AG08395 (cell line): ENCODE results near the gene CLIC2.
A peak's percentile ranks its signal among the peaks of the same experiment; 100 is the strongest.
"Not testable (repeated sequence)": the region's sequence is repeated elsewhere in the genome, so short reads cannot be mapped to it uniquely, and the experiment has no call there.

Experiments used
- DNase-seq: peaks from one replicate; pipeline ENCODE4 v3.0.0; 2012; ENCODE audit warnings: mixed read lengths, low spot score

Gene CLIC2

DNA sequence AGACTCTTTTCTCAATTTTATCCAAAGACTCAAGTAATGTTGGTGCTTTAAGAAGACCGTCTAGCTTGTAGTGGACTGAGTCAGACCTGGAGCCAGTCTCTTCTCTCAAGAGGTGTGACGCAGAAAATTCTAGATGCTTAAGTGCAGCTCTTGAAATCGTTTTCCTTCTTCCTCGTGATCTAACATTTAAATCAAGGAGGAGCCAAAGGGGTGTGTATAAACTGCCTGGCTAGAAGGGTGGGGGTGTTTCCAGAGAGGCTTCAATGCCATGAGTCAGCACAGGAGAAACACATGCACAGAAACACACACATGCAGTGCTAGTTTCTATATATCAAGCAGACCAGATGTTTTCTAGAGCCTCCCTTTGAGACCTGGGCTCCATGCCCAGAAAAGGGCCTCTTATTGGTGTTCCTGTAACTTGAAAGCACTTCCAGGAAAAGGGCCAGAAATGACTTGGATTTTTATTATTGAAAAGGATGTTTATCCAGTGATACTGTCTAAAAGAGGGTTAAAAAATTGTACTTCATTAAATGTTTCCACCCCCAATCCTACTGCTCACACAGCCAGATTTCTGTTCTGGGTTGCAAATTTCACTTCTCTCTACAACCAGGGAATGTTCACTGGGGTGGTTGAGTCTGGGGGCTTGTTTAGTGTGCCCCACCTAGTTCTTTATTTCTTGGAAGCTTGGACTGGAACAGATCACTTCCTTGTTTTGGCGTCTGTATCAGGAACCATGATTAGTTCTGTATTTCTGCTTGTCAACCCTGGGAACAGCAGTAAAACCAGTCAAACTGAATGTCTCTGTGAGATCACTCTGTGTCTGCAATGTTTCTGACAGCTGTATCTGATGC, at the start of gene CLIC2:
Gene CLIC2, minus strand, starts transcription at position 129 of the 851 bp plus-strand sequence. CDS start 187 bp downstream, outside the sequence.
- DNase-seq, result peak; percentile 34

DNA sequence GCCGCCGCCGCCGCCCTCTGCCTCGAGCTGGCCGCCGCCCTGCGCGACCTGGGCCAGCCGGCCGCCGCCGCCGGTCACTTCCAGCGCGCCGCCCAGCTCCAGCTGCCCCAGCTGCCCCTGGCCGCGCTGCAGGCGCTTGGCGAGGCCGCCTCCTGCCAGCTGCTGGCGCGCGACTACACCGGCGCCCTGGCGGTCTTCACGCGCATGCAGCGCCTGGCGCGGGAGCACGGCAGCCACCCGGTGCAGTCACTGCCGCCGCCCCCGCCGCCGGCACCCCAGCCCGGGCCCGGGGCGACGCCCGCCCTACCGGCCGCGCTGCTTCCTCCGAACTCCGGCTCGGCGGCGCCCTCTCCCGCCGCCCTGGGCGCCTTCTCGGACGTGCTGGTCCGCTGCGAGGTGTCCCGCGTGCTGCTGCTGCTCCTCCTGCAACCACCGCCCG, 48.1 kb upstream of the CLIC2 start:
- DNase-seq, result not testable (repeated sequence)

DNA sequence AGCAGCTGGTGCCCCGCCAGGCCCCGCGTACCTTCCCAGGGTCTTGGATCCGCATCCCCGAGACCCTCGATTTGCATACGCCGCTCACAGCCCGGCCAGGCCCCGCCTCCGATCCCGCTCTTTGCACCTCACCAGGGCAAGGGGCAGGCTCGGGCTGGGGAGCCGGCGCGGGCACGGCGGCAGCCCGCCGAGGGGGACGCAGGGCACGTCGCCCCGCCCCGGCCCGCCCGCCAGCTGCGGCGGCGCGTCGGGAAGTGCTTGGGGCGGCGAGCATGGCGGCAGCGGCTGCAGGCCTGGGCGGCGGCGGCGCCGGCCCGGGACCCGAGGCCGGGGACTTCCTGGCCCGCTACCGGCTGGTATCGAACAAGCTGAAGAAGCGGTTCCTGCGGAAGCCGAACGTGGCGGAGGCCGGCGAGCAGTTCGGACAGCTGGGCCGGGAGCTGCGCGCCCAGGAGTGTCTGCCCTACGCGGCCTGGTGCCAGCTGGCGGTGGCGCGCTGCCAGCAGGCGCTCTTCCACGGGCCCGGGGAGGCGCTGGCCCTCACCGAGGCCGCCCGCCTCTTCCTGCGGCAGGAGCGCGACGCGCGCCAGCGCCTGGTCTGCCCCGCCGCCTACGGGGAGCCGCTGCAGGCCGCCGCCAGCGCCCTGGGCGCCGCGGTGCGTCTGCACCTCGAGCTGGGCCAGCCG, 47.6 kb upstream of the CLIC2 start, which contains the start of gene F8A2:
Gene F8A2, plus strand, starts transcription at position 253 of the 686 bp plus-strand sequence. Its CDS starts 20 bp downstream, at position 273.
- DNase-seq, result not testable (repeated sequence)

DNA sequence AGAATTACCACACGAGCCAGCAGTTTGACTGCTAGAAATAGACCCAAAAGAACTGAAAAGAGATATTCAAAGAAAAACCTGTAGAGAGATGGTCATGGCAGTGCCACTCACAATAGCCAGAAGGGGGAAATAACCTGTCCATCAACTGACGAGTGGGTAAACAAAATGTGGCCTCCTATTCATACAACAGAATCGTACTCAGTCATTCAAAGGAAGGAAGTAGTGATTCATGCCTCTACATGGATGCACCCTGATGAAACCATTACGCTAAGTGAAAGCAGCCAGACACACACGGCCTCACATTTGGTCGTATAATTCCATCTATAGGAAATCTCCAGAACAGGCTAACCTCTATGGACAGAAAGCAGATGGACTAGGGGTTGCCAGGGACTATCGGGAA, 45.4 kb upstream of the CLIC2 start:
- not testable (repeated sequence) for DNase-seq

DNA sequence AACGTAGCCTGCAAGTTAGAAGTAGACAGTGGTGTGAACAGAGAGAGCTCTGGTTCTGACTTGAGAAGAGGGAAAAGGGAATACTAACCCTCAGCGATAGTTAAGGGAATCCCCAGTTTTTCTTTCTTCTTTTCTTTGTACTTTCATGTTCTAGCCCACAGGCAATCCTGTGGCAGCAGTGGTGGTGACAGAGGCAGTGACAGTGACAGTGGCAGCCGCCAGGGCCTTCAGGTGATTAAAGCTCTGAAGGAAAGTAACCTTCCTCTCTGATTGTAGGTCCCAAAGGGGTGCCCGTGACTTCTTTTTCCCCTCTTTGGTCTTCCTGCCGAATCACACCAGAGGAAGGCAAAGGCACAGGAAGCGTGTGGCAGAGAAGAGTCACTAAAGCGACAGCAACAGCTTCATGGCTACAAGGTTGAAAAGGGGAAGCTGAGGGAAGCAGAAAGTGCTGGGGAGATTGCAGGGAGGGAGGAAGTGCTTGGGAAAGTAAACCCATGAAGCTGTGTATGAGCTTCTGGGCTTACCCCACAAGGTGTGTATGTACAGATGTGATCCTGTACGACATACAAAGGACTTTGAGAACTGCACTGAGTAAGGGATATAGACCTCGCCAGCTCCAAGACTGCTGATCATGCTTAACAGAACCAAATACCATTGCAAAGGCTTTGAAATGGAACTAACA, 39.5 kb upstream of the CLIC2 start:
- DNase-seq, result not testable (repeated sequence)

DNA sequence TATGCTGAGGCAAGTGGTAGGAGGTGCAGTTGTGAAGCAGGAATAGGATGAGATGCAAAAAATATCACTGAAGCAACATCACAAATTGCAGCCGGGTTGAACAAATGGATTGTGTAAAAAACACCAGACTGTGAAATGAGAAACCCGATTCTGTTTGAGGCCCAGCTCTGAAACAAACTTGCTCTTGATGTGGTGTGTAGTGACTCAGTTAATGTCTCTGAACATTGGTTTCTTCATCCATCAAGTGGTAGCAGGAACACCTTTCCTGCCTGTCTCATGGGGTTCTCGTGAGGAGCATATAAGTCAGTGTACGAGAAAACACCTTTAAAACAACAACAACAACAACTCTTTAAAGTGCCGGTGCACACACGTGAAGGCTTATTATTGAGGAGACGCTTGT, 29.3 kb upstream of the CLIC2 start:
- not testable (repeated sequence) for DNase-seq

DNA sequence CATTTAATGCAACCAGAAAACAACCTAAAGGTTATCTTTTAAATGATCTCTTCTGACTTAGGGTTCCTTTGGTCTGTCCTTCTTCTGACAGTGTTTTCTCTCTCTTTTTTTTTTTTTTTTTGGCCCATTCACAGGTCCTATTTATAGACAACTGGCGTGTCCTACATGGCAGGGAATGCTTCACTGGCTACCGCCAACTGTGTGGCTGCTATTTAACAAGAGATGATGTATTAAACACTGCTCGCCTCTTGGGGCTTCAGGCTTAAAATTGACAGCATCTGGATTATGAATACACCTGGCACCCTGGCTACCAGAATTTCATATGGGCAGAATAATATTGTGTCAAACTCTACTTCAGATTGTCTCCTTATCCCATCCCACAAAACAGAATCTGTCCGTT, 15.0 kb upstream of the CLIC2 start:
- not testable (repeated sequence) for DNase-seq

DNA sequence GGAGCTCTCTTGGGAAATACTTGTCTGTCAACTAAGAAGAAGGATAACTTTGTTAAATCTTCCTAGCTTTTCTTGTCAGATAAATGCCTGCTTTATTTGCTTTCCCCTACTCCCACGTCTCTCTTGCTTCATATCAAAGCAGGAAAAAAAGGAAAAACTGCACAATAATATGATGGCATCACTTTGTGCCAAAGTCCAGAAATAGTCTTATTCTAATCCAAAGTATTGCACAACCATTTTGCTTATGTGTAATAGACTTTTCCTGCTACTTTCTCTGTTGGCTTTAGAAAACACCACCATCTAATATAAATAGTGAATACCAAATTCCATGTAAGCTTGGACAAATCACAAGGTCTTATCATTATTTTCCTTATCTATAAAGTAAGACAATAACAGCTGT, 11.3 kb upstream of the CLIC2 start:
- DNase-seq, result not testable (repeated sequence)

DNA sequence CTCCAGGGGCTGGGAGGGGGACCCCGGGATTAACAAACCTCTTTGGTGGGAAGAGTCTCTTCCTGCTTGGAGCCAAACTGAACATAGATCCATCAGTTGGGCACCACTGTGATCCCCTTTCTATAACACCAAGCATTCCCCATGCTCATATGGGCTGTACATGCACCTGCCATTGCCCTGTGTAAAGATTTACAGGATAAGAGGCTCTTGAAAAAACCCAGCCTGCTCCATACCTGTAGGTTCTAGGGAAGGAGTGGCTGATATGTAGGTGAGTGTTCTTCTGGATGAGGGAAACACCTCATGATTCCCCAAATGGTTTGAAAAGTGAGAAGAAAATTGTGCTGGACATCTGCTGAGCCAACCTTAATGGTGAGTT, 911 bp upstream of the CLIC2 start:
- not testable (repeated sequence) for DNase-seq

DNA sequence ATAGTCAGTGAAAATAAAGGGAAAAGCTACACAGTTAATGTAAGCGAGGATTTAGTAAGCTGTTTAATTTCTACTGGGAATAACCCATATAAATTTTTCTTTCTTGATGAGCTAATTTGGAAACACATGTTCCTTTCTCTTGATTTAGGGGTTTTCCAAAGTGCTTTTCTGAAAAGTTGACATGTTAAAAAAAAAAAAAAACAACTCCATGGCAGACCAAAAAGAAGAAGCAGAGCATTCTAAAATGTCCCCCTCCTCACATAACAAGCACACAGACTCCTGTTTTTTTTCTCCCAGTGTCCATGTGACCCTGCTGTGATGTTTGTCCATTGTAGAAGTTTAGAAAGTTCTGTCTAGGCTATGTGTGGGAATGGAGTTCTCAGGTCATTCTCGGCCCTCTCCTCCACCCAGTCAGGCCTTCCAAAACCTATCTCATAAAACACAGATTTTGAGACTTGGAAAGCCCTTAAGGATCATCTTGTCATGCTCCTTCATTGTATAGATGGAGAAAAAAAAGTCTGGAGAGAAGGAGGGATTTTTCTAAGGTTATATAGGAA, 792 bp downstream of the CLIC2 start:
- no peak for DNase-seq

DNA sequence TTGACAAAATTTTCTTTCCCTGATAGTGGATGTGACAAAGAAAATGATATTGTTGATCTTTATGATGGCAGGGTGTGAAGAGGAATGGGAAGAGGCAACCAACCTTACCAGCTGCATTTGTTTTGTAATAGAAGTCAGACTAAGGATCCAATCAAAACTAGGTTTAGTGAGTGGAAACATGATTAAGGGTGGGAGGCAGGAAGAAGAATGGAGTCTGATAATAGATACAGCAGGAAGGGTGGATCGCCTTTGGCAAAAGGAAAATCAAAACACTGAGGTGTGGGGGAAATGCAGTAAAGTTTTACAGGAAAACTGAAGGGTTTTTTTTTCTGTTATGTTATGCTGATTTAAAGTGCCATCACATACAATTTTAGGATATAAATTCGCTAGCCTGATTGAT, 3.4 kb downstream of the CLIC2 start:
- no peak for DNase-seq

DNA sequence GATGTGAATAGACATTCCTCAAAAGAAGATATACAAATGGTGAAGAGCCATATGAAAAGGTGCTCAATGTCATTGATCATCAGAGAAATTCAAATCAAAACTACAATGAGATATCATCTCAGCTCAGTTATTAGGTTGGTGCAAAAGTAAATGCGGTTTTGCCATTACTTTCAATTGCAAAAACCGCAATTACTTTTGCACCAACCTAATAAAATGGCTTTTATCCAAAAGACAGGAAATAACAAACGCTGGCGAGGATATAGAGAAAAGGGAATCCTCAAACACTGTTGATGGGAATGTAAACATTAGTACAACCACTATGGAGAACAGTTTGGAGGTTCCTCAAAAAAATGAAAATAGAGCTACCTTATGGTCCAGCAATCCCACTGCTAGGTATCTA, 5.1 kb downstream of the CLIC2 start:
- DNase-seq, result no peak

DNA sequence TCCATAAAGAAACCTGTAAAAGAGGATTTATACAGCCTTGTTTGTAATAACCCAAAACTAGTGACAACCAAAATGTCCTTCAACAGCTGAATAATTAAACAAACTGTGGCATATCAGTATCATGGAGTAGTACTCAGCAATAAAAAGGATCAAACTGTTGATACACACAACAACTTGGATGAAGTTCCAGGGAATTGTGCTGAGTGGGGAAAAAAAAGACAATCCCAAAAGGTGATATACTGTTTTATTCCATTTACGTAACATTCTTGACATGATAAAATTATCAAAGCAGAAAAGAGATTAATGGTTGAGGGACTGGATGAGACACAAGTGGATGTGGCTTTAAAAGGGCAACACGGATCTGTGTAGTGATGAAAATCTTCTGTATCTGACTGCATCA, 7.8 kb downstream of the CLIC2 start:
- DNase-seq, result no peak

DNA sequence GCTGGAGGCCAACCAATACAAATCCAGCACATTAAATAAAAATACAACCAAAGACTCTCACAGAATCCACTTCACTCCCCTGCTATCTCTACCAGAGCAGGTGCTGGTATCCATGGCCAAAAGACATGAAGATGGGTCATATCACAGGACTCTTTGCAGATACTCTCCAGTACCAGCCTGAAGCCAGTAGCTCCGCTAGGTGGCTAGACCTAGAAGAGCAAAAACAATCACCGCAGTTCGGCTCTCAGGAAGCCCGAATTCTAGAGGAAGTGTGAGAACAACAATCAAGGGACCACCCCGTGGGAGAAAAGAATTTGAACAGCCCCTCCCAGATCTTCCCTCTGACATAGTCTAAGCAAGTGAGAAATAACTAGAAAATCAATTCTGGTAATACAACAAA, 20.2 kb downstream of the CLIC2 start:
- no peak for DNase-seq

DNA sequence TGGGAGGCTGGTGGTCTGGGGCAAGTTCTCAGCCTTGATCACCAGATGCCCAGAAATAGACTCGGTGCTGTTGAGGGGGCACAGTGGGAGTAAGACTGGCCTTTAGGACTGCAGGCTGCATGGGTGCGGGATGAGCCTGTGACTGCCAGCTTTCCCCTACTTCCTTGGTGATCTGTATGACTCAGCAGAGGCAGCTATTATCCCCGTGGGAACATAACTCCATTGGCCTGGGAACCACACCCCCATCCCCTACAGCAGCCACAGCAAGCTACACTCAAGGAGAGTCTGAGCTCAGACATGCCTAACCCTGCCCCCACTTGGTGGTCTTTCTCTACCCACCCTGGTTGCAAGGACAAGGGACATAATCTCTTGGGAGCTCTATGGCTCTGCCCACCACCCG, 20.6 kb downstream of the CLIC2 start:
- no peak for DNase-seq

DNA sequence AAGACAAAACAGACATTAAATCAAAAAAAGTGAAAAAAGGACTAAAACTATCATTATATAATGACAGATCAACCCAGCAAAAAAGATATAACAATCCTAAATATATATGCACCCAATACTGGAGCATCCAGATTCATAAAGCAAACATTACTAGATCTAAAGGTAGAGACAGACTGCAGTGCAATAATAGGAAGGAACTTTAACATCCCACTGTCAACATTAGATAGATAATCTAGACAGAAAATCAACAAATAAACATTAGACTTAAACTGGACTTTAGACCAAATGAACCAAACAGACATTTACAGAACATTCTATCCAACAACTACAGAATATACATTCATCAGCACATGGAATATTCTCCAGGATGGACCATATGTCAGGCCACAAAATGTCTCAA, 40.6 kb downstream of the CLIC2 start:
- no peak for DNase-seq

DNA sequence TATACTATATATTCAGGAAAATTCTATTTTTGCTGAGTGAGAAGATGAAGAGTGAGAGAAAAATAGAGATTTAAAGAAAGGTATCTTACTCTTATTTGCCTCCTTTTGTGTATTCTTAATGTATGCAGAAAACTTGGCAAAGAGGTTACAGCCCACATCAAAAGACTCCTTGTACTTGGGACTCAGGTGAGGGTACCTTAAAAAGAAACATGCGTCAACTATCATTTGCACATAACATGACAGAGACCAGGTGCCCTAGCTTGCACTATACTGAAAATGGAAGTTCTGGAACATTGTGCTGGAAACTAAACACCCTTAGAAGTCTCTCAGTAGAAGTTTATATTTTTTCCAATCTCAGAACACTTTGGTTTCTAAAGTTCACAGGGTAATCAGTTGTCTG, 54.5 kb downstream of the CLIC2 start:
- DNase-seq, result no peak

DNA sequence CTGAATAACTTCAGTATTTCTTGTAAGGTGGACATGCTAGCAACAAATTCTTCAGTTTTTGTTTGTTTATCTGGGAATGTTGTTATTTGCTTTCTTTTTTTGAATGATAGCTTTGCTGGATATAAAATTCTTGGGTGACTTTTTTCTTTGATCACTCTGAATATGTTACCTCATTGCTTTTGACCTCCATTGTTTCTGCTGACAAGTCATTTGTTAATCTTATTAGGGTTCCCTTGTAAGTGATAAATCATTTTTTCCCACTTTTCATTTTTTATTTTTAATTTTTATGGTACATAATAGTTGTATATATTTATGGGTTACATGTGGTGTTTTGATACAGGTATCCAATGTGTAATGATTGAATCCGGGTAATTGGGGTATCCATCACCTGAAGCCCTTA, 63.4 kb downstream of the CLIC2 start:
- DNase-seq, result no peak

DNA sequence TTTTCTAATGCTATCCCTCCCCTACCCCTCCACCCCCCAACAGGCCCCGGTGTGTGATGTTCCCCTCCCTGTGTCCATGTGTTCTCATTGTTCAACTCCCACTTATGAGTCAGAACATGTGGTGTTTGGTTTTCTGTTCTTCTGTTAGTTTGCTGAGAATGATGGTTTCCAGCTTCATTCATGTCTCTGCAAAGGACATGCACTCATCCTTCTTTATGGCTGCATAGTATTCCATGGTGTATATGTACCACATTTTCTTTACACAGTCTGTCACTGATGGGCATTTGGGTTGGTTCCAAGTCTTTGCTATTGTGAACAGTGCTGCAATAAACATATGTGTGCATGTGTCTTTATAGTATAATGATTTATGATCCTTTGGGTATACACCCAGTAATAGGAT, 66.4 kb downstream of the CLIC2 start:
- DNase-seq, result not testable (repeated sequence)

DNA sequence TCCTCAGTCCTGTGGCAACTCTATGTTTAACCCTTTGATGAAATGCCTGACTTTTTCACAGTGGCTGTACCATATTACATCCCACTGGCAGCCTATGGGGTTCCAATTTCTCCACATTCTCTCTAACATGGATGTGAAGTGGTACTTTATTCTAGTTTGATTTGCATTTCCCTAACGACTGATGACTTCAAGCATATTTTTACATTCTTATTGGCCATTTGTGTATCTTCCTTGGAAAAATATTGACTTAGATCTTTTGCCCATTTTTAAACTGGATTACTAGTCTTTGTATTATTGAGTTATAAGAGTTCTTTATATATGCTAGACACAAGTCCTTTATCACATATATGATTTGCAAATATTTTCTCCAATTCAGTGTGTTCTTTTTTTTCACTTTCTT, 68.0 kb downstream of the CLIC2 start:
- no peak for DNase-seq

DNA sequence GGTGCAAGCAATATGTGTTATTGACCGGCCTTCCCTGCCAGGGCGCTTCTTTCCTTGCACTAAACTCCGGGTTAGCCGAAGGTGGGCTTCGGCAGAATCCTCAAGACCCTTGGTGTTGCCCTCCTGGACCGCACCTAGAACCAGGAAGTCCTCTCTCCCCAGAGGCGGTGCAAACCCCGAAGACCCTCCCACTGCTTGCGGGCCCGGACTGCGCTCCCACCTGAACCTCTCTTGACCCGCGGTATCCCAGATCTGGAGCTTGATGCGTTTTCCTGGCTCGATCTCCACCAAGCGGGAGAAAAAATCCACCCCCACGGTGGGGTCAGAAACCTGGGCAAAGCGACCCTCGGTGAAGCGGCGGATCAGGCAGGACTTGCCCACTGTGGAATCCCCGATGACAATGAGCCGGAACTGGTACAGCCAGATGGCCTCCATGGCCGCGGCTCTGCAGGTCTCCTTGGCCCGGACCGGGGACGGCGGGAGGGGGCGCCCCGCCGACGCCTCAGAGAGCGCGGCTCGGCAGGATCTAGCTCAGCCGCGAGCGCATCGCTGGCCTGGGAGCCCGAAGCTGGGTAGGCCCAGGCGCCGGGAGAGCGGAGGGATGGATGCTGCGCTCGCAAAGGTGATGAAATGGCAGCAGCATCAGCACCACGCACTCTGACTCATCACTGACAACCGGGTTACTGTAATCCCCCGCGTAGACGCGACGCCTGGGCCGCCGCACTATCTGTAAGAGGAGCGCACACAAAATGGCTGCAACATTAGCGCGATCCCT, 70.4 kb downstream of the CLIC2 start, which contains the start of gene RAB39B:
Gene RAB39B, minus strand, starts transcription at position 638 of the 775 bp plus-strand sequence. Its CDS starts 203 bp downstream, at position 435.
- DNase-seq, result peak; percentile 54
